NCI-H1092 treated with DMSO at 0.1 percent for 48 hours (cell line): ENCODE measurements around the gene SH3BGRL3.
A peak's percentile ranks its signal among the peaks of the same experiment; 100 is the strongest.
"Not testable (repeated sequence)": the region's sequence is repeated elsewhere in the genome, so short reads cannot be mapped to it uniquely, and the experiment has no call there.

Source experiments
- DNase-seq: peaks from one replicate; lab custom pipeline; 2025; lab: John Stamatoyannopoulos, UW

Gene SH3BGRL3

DNA sequence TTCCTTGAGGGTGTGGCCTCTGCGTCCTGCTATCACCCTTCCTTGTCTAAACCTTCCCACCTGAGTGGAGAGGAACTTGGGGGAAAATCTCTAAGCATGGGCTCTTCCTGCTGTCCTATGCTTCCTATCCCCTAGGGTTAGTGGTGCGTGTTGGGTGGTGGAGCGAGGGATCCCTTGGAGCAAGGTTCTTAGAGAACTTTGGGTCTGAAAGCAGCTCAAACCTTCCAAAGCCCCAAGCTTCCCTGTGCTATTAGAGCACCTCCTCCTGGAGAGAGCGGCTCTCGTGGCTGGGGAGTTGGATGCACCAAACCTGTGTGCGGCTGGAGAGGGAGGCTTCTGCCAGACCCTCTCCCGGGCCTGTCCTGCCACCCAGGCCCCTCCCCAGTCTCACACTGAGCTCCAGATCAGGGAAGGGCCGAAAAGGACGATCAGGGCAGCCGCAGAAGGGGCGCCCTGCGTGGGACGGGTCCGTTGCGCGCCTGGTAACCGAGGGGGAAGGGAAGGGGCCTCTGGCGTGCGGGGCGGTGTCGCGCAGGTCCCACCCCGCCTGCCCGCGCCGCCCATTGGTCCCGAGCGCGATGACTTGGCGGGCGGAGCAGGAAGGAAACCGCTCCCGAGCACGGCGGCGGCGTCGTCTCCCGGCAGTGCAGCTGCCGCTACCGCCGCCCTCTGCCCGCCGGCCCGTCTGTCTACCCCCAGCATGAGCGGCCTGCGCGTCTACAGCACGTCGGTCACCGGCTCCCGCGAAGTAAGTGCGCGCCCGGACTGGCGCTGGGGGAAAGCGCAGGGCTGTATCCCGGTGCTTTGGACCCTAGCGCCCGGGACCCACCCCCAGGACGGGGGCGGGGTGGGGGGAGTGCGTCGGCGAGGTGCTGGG, at the start of gene SH3BGRL3:
SH3BGRL3 (plus strand) TSS at position 631 of the 877 bp plus-strand sequence; CDS start at position 701, 70 bp downstream.
- peak; percentile 78 for DNase-seq

DNA sequence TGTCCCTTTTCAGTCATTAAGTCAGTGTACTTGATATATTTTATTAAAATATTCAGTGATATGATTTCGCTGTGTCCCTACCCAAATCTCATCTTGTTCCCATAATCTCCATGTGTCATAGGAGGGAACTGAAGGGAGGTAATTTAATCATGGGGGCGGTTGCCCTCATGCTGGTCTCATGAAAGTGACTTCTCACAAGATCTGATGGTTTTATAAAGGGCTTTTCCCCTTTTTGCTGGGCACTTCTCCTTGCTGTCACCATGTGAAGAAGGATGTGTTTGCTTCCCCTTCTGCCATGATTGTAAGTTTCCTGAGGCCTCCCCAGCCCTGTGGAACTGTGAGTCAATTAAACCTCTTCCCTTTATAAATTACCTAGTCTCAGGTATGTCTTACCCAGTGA, 49.2 kb upstream of the SH3BGRL3 start:
- not testable (repeated sequence) for DNase-seq

DNA sequence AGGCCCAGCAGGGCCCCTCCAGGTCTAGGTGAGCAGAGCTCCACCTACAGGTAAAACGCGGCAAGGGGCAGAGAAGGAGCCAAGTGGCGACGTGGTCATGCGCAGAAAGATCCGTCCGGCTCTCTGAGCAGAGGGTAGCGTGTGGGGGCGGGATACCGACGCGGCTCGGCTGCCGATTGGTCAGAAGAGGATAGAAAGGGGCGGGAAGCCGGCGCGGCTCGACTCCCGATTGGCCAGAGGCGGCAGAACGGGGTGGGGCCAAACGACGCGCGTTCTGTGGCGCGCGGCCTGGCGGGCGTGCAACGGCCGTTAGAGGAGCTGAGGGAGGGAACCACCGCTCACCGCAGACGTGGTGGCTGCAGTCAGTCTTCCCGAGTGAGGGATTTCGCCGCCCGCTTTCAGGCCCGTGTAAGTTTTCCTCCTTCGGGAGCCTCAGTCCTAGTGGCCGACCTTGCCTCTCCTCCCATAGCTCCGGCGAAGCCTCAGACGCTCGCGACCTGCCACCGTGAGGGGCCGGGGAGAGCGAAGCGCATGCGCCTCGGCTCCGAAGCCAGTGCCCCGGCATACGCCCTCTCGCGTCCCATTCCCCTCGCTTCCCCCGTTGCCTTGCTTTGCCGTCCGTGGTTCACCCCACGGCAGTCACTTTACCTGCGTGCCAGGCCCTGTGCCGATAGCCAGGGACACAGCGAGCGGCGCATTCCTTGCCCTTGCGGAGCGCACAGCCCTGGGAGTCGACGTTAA, 45.8 kb upstream of the SH3BGRL3 start, which contains the start of gene CEP85:
CEP85 (plus strand) TSS at position 298 of the 741 bp plus-strand sequence. CDS start 5,584 bp downstream, outside the sequence.
- DNase-seq: peak; percentile 100

DNA sequence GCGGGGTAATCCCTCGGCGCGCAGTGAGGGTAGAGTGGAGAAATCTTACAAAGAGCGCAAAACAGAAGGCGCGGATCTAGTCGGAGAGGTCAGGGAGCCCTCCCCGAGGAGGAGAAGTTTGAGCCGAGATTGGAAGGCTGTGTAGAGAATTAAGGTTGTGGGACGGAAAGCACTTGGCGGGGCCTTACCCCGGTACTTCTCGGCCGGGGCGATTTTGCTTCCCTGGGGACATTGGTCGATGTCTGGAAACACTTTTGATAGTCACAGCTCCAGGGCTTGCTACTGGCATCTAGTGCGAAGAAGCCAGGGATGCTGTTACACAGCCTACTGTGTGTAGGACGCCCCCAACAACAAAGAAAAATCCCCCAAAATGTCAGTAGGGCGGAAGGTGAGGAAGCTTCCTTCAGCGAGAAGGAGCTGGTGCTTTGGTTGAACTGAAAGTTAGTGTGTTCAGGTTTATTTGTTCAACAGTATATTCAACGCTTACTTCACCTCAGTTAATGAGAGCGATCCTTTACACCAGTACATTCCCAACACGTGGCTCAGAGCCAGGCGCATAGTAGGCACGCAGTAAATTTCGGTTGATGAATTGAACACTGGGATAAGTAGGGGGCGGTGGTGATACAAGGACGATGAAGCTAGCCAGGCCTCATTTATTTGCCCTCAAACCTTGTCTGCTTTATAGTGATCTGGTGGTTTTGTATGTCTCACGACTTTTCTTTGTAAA, 45.1 kb upstream of the SH3BGRL3 start:
- peak; percentile 10 for DNase-seq

DNA sequence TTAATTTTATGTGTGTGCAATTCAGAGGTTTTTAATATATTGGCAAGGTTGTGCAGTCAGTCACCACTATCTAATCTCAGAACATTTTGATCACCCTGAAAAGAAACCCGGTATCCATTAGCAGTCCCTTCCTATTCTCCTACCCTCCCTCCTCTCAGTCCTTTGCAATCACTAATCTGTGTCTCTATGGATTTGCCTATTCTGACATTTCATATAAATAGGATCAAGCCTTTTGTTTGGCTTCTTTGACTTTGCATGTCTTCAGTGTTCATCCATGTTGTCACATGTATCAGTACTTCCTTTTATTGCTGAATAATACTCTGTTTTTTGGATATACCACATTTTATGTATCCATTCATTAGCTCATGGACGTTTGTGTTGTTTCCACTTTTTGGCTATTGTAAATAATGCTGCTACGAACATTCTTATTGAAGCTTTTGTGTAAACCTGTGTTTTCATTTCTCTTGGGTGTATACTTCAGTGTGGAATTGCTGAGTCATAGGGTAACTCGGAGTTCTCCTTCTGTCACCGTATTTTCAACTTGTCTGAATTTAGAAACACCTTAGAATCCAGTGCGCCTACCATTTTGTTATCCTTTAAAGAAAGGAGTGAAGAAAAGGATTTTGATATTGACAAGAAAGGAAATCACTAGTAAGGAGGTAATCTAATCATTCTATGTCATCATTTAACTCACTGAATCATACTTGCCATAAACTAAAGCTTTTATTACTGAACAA, 42.5 kb upstream of the SH3BGRL3 start:
- no peak for DNase-seq

DNA sequence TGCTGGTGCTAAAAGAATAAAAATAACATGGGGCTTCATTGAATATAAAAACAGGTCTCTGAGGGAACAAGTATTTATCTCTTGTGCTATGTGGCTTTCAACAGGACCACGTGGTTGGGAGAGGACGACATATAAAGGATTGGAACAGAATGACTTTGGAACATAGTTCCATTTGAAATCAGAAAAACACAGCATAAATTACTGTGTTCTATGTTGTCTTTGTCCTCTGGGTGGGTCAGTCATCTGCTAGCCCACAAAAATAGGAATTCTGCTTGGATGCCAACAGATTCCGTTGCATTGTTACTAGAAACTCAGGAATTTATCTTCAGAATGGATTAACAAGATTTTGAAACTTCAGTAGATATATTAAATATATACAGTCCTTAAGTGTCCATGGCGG, 40.0 kb upstream of the SH3BGRL3 start:
- DNase-seq: no peak

DNA sequence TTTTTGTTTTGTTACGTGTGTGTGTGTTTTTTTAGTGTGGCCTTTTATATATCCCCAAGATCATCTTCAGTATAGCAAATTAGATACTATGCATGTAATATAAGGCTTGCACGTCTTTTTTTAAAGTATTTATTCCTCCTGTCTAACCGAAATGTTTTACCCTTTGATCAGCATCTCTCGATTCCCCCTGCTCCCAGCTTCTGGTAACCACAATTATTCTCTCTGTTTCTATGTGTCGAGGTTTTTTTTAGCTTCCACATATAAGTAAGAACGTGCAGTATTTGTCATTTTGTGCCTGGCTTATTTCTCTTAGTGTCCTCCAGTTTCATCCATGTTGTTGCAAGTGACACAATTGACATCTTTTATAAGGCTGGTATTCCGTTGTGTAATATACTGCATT, 27.2 kb upstream of the SH3BGRL3 start:
- DNase-seq: no peak

DNA sequence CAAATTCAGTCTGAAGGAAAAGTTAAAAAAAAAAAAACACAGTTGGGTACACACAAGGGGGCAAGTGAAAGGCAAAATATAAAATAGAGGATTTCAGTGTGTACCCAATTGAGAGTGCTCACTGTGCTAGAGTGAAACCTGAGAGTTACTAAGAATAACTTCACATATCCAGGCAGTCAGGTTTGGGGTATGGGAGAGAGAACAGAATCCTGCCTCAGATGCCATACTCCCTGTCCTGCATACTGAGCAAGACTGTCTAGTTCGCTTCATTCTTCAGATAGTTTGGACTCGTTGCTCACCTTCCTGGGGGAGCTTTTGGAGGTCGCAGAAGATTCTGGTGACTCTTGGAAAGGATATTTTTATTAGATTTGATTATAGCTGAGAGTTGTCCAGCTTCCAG, 25.5 kb upstream of the SH3BGRL3 start:
- no peak for DNase-seq

DNA sequence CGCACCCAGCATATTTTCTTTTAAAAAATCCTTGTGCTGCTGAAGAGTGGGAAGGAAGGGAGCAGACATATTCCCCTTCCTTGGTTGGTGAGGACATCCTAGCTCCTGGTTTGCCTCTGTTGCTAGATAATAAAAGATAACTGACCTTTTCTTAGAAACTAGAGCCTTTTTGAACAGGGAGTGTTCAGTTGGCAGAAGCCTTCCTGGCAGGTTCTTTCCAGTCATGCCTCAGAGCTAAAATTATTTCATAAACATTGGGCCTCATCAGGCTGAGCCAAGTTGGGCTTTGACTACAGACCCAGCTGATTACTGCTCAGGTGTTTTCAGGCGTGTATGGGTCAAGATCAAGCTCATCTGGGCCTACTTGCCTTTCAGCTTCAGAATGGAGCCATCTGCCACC, 22.7 kb upstream of the SH3BGRL3 start:
- DNase-seq: no peak

DNA sequence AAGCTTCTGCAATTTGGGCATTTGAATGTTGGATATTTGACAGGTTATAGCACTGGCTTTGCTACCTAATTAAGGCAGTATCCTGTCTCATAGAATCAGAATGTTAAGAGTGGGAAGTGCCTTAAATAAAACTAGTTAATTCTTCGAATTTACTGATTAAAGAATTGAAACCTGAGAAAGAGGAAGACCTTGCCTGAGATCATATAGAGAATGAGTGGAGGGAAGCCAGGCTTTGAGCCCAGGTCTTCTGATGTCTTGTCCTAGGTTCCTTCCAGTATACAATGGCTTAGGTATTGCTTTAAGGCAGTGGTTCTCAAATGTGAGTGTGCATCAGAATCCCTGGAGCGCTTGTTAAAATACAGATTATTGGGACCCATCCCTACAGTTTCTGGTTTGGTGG, 20.9 kb upstream of the SH3BGRL3 start:
- DNase-seq: no peak

DNA sequence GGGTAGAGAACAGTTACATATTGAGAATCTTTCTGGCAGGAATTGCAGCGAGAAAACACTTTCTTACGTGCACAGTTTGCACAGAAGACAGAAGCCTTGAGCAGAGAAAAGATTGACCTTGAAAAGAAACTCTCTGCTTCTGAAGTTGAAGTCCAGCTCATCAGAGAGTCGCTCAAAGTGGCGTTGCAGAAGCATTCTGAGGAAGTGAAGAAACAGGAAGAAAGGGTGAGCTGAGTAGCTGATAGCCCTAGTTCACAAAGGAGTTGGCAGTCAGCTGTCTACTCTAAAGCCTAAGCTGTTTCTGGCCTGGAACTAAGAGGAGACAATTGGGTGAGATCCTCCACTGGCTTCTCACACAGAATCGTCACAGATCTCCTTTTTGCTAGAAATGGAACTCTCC, 20.3 kb upstream of the SH3BGRL3 start:
- no peak for DNase-seq

DNA sequence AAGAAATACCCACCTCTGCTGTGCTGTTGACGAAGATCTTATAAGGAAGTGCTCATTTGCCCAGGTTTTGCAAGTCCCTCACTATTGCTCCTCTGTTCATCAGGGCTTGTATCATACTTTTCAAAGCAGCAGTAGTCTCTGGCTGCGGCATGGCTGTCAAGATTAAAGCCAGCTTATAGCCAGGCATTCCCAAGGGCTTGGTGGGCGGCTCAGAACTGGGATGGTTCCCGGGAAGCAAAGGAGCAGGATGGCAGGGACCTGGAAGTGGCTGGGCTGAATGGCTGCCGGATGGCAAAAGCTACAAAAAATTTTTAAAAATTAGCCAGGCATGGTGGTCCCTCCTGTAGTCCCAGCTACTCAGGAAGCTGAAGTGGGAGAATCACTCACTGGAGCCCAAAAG, 16.7 kb upstream of the SH3BGRL3 start:
- no peak for DNase-seq

DNA sequence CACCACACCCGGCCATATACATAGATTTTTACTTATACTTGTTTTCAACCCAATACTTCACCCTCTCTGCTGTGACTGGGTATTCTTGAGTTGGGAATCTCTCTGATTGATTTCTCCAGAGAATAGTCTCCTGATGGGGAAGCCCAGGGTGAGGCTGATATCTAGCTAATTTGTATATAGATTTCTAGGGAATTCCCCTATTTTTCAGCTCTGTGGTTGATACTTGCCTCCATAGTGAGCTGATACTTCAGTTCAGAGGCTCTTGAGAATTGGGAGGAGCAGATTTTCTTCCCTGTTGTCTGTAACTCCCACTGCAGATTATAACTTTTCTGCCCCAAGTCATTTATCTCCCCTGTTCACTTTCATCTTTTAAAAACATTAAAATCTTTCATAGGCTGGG, 14.5 kb upstream of the SH3BGRL3 start:
- no peak for DNase-seq

DNA sequence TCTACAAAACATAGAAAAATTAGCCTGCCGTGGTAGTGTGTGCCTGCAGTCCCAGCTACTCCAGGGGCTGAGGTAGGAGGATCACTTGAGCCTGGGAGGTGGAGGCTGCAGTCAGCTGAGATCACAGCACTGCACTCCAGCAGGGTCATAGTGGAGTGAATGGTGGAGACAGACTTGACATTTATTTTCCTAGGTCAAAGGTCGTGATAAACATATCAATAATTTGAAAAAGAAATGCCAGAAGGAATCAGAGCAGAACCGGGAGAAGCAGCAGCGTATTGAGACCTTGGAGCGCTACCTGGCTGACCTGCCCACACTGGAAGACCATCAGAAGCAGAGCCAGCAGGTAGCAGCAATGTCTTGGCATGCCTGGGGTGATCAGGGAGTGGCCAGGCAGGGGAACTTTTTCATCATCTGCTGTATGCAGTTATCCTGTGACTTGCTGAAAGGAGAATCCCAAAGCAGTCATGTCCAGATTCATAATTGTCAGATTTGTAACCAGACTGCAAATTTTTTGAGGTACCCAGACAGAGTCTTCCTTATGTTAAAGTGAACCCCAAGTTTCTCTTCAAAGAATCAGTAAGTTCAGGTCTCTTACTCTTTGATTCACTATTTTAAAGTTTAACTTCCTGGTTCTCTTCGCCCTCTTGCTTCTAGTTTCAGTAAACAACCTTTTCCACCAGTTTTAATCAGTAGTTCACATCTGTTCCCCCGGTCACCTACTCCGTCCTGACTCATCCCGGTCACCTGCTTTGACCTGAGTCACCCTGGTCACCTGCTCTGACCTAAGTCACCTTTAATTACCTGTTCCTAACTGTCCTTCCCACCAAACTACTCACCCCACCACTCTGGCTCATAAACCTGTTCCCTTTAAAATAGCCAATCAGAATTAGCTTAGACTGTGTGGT, 11.3 kb upstream of the SH3BGRL3 start:
- DNase-seq: no peak

DNA sequence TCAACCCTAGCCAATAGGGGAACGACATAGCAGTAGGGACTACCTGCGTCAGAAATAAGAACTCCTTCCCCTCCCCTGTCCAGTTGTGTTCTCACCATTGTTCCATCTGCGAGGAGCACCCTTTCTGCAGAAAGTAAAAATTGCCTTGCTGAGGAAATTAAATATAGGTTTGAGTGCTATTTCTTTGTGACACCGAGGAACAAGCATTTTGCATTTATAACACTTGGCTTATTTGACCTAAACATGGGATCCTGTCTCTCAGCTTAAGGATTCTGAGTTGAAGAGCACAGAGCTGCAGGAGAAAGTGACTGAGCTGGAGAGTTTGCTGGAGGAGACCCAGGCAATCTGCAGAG, 10.7 kb upstream of the SH3BGRL3 start:
- DNase-seq: no peak

DNA sequence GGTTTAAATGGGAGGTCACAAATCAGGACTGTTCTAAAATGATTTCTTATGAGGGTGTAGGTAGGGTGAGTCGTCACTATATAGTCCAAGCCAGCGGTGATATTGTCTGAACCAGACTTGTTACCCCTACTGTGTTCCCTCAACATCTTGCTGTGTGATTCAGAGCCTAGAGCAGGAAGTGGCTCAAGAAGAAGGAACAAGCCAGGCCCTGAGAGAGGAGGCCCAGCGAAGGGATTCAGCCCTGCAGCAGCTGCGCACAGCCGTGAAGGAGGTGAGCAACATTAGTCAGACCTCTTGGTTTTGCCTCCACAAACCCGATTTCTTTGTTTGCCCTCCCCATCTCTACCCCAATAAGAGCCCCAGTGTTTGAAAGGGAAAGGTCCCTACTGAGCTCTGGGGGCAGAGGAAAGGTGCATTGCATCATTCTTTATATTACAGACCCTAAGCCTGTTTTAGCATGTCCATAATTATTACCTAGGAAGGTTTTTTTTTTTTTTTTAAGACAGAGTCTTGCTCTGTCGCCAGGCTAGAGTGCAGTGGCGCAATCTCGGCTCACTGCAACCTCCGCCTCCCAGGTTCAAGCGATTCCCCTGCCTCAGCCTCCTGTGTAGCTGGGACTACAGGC, 5.0 kb upstream of the SH3BGRL3 start:
- DNase-seq: no peak

DNA sequence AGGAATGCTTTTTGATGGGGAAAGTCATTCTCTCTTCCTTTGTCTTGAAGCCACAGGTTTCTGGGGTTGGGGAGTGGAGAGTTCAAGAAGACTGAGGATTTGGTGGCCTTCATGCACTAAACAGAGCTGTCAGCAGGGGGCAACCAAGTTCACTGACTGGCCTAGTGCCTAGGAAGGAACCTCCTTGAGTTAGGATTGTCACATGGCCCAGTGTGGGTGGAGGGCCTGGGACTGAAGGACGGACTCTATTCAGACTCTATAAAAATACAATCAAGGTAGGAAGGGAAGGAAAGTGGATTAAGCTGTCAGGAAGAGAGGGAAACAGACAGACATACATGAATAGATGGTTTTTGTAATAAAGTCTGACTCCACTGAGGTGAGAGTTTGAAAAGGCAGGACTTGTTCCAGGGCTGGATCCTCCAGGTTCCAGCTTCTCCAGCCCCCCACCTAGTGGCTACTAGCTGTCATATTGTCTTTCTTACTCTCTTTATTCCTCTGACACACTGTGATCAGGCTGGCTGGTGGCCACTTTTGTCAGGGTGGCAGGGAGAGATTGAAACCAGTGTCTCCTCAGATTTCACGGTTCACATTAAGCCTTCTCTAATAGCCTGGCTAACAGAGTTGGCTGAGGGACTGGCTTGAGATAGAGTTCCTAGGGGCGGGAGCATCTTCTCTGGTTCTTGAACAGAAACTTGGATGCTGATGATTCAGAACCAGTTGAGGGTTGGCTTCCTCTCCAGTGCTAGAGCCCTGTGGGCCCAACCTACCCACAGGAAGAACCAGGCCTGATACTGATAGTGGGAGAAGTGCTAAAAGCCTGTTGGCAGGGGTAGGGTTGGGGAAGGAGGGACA, 4.1 kb upstream of the SH3BGRL3 start:
- peak; percentile 38 for DNase-seq

DNA sequence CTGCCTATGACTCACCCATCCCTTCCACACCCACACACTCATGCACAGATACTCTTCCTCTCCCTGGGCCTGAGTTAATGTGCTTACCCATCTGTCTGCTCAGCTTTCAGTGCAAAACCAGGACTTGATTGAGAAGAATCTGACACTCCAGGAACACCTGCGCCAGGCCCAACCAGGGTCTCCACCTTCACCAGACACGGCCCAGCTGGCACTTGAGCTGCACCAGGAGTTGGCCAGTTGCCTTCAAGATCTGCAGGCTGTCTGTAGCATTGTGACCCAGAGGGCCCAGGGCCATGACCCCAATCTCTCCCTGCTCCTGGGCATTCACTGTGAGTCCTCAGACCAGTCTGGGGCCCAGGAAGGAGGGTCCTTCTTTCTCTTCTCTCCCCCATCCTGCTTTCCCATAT, 3.5 kb upstream of the SH3BGRL3 start:
- no peak for DNase-seq

DNA sequence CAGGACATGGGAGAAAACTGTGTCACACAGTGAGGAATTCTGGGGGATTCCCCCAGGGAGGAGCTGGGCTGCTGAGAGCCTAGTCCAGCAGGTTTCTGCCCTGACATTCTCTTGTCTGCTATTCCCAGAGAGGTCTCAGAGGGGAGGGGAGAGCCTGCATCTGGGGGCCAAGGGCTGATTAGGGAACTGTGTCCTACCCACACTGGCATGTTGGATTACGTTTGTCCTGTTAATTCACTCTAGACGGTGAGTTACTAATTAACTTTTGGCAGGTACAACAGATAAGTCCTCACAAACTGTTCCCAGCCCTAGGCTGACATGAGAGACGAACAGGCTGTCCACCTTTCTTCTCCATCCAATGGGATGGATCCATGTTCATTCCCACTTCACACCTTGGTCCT, 2.6 kb upstream of the SH3BGRL3 start:
- no peak for DNase-seq
